Measurements from ENCODE around the gene TMEM88.

TMEM88 gene

DNA sequence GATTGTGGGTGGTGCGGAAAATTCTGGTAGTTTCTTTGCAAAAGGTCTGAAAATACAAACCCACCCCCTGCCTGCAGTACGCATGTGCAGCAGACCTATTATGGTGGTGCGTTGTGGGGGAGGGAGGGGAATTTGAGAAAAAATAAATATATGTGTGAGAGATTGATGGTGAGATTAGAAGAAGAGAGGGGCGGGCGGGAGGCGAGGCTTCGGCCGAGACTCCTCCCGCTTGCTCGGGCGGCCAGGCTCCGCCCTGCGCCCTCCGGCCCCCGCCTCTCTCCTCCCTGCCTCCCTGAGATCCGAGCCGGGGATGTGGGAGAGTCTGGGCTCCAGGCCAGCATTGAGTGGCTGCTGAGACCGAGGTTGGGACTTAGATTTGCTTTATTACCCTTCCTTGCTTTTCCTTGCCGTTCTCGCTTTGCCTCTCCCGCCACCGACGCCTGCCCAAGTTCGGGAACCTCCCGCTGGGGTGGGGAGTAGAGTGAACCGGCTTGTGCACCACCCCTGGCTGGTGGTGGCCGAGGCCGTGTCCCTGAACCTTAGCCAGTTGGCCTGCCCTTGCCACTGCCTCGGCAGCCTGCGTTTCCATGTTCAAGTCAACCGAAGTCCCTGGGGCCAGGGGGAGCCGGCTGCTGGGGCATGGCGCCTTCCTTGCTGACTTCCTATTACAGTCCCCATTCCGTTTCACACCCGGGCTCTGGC is 32.8 kb downstream of the TMEM88 start:
- H3K4me3 ChIP-seq (ENCODE audit: low read depth, low read length), result peak overlapping the region; percentile 85
- ChIA-PET CTCF (no interaction called here), POLR2A (no interaction called here)
- peak; percentile 90 for DNase-seq (ENCODE audit: low read depth, low spot score)
- TF ChIP-seq, protein P1, sequence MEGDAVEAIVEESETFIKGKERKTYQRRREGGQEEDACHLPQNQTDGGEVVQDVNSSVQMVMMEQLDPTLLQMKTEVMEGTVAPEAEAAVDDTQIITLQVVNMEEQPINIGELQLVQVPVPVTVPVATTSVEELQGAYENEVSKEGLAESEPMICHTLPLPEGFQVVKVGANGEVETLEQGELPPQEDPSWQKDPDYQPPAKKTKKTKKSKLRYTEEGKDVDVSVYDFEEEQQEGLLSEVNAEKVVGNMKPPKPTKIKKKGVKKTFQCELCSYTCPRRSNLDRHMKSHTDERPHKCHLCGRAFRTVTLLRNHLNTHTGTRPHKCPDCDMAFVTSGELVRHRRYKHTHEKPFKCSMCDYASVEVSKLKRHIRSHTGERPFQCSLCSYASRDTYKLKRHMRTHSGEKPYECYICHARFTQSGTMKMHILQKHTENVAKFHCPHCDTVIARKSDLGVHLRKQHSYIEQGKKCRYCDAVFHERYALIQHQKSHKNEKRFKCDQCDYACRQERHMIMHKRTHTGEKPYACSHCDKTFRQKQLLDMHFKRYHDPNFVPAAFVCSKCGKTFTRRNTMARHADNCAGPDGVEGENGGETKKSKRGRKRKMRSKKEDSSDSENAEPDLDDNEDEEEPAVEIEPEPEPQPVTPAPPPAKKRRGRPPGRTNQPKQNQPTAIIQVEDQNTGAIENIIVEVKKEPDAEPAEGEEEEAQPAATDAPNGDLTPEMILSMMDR (IDR thresholded peaks at IDR 0.05; ENCODE audit: insufficient read depth, low read length, missing control alignments), result no peak

DNA sequence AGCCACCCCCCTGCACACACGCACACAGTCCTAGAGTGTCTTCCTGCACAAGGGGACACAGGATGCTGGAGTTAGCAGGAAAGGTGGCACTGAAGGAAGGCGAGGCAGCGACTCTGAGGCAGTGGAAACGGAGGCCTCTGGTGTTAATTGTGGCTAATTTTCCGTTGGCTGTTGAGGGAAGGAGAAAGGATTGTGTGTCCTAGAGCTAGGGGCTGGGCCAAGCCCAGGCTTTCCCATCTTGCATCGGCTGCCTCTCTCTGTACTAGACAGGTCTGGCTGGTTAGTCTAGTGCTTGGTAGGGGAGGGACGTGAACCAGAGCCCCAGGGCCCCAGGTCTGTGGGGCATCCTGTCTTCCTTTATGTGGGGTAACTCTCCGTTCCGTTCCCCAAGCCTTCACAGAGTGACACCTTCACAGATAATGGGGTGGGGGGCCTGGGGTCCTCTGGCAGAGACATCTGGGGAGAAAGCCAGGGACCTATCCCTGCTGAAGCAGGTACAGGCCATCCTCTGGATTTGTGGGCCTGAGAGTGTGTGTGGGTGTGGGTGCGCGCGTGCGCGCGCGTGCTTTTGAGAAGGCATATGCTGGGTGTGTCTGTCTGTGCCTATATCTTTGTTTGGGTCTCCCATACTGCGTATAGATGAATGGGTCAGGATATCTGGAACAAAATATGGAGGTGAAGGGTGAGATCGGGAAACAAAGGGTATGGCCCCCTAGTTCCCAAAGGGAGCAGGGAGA is 33.5 kb downstream of the TMEM88 start, which contains the start of gene CHD3:
CHD3 (plus strand) TSS at position 606 of the 737 bp plus-strand sequence. CDS start 212 bp downstream, outside the sequence.
- peak within 1 kb of the TSS; percentile 67 for H3K4me3 ChIP-seq (ENCODE audit: low read depth, low read length)
- TF ChIP-seq, protein P1 (IDR thresholded peaks at IDR 0.05; ENCODE audit: insufficient read depth, low read length, missing control alignments), result no peak
- ChIA-PET POLR2A (interaction anchor here (1.2 to 1.3 kb wide), 2 partner anchors 28 to 31 kb away, joined by 3 to 4 read pairs; partner anchors contain the start of genes NAA38 and RNF227), CTCF (interaction anchor here (1.0 to 1.3 kb wide), 4 partner anchors 10 to 56 kb away, joined by 3 to 12 read pairs (median 4); no protein-coding TSS in a partner anchor)
- DNase-seq (ENCODE audit: low read depth, low spot score), result no peak

DNA sequence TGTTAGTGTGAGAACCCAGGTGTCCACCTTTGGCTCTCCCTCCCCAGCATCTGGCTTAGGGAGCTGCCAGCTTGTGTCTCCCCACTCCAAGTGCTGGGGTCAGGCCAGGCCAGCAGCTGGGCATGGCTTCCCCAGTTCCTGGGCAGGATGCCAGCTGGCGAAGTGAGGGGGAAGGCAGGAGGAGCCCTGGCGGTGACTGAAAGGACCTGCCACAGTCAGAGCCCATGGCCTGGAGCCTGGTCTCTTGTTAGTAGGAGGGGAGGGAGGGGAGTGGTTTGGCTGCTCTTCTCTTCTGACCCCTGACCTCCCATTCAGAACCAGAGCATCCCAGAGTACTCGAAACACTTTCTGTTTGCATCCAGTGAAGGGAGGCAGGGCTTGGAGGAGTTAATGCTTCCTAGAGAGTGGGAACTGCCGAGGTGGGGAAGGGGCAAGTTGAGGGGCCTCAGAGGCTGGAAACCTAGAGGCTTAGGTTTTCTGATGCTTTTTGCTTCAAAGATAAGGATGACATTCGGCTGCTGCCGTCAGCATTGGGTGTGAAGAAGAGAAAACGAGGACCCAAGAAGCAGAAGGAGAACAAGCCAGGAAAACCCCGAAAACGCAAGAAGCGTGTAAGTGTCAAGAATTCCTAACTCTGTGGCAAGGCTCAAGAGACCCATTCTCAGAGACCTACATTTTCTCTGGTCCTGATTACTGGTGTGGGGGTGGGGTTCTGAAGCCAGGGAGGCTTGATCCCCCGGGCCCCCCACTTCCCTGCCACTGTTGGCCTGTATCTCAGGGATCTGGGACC is 34.5 kb downstream of the TMEM88 start:
- no peak for DNase-seq (ENCODE audit: low read depth, low spot score)
- H3K4me3 ChIP-seq (ENCODE audit: low read depth, low read length), result peak overlapping the region; percentile 32
- POLR2A ChIA-PET, result interaction anchor here (1.2 to 1.3 kb wide), 2 partner anchors 27 to 32 kb away, joined by 3 to 4 read pairs; partner anchors contain the start of genes NAA38 and RNF227

DNA sequence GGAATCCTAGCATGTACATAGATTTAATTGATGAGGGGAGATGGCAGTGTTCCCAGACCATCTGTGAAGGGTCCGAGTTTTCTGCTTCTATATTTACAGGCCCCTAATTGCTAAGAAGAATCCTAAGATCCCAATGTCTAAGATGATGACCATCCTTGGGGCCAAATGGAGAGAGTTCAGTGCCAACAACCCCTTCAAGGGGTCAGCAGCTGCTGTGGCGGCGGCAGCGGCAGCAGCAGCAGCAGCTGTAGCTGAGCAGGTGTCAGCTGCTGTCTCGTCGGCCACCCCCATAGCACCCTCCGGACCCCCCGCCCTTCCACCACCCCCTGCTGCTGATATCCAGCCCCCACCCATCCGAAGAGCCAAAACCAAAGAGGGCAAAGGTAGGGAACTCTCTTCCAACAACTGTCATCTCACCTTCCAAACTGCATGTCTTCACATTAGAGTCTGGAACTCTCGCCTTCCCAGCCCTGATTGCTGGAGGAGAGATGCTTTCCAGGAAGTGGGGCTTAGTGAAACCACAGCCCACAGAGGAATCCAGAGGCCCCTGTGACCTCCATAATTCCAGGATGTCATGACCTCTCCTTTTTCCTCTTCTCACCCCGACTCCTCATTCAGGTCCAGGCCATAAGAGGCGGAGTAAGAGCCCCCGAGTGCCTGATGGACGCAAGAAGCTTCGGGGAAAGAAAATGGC is 38.5 kb downstream of the TMEM88 start:
- DNase-seq (ENCODE audit: low read depth, low spot score), result no peak
- H3K4me3 ChIP-seq (ENCODE audit: low read depth, low read length), result no peak overlapping the region
- POLR2A ChIA-PET, result no interaction called here
- TF ChIP-seq, protein P1 (IDR thresholded peaks at IDR 0.05; ENCODE audit: insufficient read depth, low read length, missing control alignments), result no peak
- CTCF ChIA-PET, result interaction anchor here (0.6 to 2.0 kb wide), 5 partner anchors 10 to 96 kb away, joined by 3 to 6 read pairs (median 3); no protein-coding TSS in a partner anchor

More for the DNA sequence above, 34.5 kb downstream of the TMEM88 start:
- TF ChIP-seq, protein P1 (IDR thresholded peaks at IDR 0.05; ENCODE audit: insufficient read depth, low read length, missing control alignments), result peak; percentile 63
- CTCF ChIA-PET, result interaction anchor here (1.0 to 1.3 kb wide), 5 partner anchors 9 to 57 kb away, joined by 3 to 12 read pairs (median 3); no protein-coding TSS in a partner anchor

DNA sequence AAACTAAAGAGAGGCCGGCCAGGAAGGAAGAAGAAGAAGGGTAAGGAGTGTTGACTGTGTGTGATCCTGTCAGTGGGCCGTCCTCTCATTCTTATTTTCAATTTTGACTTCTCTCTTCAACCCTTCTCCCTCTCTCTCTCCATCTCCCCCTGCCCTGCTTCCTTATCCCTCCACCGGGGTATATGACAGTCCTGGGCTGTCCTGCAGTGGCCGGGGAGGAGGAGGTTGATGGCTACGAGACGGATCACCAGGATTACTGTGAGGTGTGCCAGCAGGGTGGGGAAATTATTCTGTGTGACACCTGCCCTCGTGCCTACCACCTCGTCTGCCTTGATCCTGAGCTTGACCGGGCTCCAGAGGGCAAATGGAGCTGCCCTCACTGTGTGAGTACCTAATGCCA is 39.4 kb downstream of the TMEM88 start:
- CTCF ChIA-PET, result interaction anchor here (1.0 to 1.7 kb wide), 6 partner anchors 18 to 151 kb away, joined by 3 to 14 read pairs (median 5); no protein-coding TSS in a partner anchor
- H3K4me3 ChIP-seq (ENCODE audit: low read depth, low read length), result no peak overlapping the region
- POLR2A ChIA-PET, result no interaction called here
- DNase-seq (ENCODE audit: low read depth, low spot score), result no peak
- TF ChIP-seq, protein P1 (IDR thresholded peaks at IDR 0.05; ENCODE audit: insufficient read depth, low read length, missing control alignments), result no peak
